ENCODE measurements around the gene BSN.

GRCh38 chr3:49703956-49704355 is 149.7 kb downstream of the BSN start:
- TF ChIP-seq EZH2 (IDR thresholded peaks at IDR 0.05; ENCODE audit: insufficient read depth, poor library complexity, severe bottlenecking), result no peak
- no peak for TF ChIP-seq EZH2phosphoT487 (IDR thresholded peaks at IDR 0.05; ENCODE audit: insufficient read depth, low read depth)
